ENCODE data around the gene RBM34. TPM values are rescaled to one million over a fixed set of nuclear protein-coding genes. Genes with fewer than 3 reads are reported as not detected.
A peak's percentile ranks its signal among the peaks of the same experiment; 100 is the strongest.

RBM34 gene
- total RNA-seq, 1 experiment from 2014 or later, result 49.8 TPM

DNA sequence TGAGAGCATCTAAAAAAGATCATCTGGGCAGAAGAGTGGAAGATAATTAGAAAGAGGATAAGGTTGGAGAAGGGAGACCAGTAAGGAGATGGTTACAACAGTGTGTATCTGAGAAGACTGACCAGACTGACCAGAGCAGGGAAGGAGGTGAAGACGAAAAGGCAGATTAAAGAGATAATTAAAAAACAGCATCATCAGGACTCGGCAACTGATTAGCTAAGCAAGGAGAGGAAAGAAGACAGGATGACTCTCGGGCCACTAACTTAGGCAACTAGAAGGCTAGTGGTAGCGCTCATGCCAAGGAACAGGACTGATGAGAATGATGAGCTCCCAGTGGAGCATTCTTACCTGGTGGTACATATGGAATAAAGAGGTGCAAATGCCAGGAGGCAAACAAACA lies 3.9 kb downstream of the RBM34 start:
- in situ Hi-C loops (cut with HindIII; ENCODE audit: low sequenced_read_pairs), result no loop called here
- no peak for DNase-seq (ENCODE audit: low spot score)

DNA sequence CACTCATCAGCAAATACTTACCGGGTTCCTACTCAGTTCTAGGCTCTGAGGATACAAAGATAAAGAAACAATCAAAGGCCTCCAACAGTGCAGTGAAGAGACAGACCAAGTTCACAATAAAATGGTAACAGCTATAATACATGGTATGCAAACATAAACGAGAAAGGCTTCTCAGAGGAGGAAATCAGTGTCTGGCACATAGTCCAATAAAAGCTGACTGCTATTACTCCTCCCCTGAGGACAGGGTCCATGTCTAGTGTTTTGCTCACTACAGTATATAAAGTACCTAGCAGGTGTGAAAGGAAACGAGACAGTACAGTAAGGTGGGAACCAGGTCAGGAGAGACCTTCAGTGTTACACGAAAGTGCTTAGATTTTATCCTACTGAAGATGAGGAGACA lies 4.3 kb downstream of the RBM34 start:
- in situ Hi-C loops (cut with HindIII; ENCODE audit: low sequenced_read_pairs), result no loop called here
- no peak for DNase-seq (ENCODE audit: low spot score)

DNA sequence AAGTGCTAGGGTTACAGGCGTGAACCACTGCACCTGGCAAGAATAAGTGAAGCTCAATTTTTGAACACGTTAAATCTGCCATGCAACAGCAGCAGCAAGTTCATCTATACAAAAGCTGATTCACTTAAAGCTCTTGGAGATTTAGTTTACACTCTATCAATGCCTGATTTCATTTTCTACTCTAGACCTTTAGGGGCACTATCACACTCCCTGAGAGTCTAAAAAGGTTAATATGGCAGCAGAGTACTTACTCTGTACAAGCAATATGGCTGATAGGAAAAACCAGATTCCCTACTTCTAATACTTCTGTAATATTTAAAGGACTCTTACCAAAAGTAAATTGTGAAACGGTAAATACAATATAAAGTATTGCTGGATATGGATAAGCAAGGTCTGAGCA lies 4.8 kb downstream of the RBM34 start:
- in situ Hi-C loops (cut with HindIII; ENCODE audit: low sequenced_read_pairs), result no loop called here
- no peak for DNase-seq (ENCODE audit: low spot score)

DNA sequence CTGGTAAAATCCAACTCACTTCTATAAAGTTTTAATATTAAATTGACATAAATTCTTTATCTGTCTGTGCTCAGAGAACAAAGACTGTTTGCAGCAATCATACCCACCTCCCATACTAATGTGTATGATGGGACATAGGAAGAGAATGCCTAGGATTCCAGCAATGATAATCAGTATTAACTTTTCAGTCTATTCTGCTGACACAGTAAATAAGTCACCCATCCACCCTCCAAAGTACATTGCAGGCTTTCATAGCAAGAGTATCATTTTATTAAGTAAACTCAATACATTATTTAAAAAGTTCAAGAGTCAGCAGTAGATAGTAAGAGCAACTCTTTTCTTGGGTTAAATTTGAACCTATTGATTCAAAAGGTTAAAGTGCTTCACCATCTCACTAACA lies 8.8 kb downstream of the RBM34 start:
- DNase-seq (ENCODE audit: low spot score), result no peak
- in situ Hi-C loops (cut with HindIII; ENCODE audit: low sequenced_read_pairs), result no loop called here

DNA sequence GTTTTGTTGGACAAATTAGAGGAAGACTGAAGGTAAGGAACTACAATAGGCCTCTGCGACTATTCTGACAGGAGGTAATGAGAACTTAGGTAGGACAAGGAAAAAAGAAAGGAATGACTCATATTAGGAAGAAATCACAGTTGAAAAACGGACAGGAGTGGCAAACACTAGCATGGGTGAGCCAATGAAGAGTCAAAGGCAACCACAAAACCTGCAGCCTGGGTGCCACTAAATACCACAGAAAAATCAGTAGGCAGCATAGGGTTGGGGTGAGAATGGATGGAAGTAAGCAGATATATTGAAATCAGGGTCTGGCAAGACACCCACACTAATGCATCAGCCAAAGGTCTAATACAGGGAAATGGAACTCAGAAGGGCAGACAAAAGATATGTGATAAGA lies 10.0 kb downstream of the RBM34 start:
- DNase-seq (ENCODE audit: low spot score), result no peak
- in situ Hi-C loops (cut with HindIII; ENCODE audit: low sequenced_read_pairs), result no loop called here

DNA sequence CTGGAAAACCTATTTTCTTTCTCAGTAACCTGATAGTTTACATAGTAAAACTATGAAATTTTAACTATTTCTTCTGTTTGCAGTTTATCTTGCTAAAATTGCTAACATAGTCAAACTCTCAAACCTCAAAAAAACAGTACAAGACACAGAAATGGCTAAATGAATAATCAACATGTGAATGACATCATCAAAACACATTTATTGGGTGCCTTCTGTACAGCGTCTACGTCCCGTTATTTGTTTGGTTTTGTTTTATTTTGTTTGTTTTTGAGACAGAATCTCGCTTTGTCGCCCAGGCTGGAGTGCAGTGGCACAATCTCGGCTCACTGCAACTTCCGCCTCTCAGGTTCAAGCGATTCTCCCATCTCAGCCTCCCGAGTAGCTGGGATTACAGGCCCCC lies 11.2 kb downstream of the RBM34 start:
- DNase-seq (ENCODE audit: low spot score), result no peak
- in situ Hi-C loops (cut with HindIII; ENCODE audit: low sequenced_read_pairs), result no loop called here

DNA sequence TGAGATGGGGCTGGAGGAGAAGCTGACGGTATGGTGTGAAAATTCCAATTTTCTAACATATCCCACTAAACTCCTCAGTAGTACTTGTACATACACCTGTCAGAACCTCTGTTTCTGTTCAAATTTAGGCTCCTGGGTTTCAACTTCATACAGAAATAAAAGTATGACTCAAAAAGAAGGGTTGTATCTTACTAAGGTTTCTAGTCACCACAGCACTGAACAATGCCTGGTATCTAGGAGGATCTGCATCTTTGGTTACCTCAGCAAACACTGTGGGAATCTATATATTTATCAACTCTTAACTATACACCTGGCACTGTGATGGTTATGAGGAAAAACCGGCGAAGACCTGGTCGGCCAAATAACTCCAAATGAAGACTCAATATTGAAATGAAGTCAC lies 13.8 kb downstream of the RBM34 start:
- in situ Hi-C loops (cut with HindIII; ENCODE audit: low sequenced_read_pairs), result no loop called here
- no peak for DNase-seq (ENCODE audit: low spot score)

DNA sequence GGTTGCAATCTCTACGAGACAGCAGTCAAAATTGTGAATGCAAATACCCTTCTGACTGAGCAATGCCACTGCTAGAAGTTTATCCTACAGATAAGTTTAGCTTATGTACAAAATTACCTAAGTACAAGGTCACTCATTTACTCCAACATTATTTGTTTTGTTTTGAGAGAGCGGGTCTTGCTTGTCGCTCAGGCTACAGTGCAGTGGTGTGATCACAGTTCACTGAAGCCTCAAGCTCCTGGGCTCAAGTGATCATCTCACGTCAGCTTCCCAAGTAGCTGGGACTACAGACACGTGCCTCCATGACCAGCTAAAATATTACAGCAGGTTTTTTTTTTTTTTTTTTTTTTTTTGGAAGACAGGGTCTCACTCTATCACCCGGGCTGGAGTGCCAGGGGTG lies 15.4 kb downstream of the RBM34 start:
- in situ Hi-C loops (cut with HindIII; ENCODE audit: low sequenced_read_pairs), result no loop called here
- DNase-seq (ENCODE audit: low spot score), result no peak

DNA sequence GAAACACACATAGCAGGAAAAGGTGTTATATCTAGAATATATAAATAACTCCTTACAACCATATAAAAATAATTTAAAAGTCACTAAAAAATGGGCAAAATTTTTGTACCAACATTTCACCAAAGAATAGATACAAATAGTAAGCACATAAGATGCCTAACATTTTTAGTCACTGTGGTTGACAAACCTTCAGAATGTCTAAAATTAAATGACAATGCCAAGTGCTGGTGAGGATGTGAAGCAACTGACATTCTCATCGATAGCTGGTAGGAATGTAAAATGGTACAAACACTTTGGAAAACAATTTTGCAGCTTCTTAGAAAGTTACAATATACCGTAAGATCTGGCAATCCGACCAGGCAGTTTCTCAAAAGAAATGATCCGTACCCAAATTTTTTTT lies 18.1 kb downstream of the RBM34 start:
- in situ Hi-C loops (cut with HindIII; ENCODE audit: low sequenced_read_pairs), result no loop called here
- no peak for DNase-seq (ENCODE audit: low spot score)

DNA sequence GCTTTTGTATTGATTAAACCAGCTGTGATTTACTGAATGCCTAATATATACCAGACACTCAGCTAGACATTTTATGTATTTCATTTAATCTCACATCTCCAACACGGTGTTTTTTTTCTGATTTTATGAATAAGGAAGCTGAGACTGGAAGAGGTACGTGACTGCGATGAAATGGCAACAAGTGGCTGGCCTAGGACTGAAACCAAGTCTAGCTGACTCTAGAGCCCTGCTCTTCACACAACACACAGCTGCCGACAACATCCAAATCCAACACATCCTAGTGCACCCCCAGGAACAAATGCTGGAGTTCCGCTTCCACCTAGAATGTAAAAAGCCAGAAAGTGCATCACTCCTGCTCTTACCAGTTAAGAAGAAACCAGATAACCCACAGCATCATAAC lies 21.7 kb downstream of the RBM34 start:
- in situ Hi-C loops (cut with HindIII; ENCODE audit: low sequenced_read_pairs), result no loop called here

DNA sequence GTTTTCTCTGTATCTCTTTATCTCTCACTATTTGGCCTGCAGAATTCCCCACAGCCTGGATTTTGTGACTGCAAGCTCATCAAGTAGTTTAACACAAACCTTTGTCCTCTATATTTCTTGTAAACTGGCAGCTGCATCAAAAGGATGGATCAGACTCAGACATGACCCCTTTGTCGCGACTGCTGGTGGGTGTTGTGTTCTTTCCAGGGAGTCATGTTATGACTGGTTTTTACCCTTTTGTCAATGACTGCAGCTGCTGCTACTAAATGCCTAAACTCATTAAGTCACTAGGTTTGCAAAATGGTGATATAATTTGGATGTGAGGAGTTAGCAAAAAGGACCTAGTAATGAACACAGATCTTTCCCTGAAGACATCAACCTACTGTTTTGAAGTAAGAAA lies 22.2 kb downstream of the RBM34 start:
- in situ Hi-C loops (cut with HindIII; ENCODE audit: low sequenced_read_pairs), result no loop called here
- no peak for DNase-seq (ENCODE audit: low spot score)

More for the DNA sequence above, 21.7 kb downstream of the RBM34 start:
- DNase-seq (ENCODE audit: low spot score), result no peak

DNA sequence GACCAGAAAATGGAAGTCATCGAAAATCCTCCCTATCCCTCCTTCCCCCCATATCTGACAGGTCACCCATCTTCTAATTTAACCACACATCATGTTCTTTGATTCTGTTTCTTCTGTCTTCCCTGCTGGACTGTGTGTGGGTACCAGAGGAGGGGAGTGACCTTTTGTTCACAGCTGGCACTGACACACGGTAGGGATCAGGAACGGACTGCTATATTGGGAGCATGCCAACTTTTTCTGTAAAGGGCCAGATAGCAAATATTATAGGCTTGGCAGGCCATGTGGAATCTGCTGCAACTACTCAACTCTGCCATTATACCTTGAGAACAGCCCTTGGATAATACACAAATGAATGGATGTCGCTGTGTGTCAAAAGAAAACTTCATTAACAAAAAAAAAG lies 24.9 kb downstream of the RBM34 start:
- DNase-seq (ENCODE audit: low spot score), result no peak
- in situ Hi-C loops (cut with HindIII; ENCODE audit: low sequenced_read_pairs), result no loop called here

DNA sequence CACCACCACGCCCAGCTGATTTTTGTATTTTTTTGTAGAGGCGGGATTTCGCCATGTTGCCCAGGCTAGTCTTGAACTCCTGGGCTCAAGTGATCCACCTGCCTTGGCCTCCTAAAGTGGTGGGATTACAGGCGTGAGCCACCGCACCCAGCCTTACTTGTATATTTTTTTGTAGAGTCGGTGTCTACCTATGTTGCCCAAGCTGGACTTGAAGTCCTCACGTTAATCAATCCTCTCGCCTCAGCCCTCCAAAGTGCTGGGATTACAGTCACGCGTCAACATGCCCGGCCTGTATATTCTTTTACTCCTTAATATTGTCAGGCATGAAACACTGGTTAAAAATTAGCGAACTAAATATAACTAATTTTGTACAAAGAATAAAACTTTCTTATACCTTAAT lies 26.9 kb downstream of the RBM34 start:
- DNase-seq (ENCODE audit: low spot score), result no peak
- in situ Hi-C loops (cut with HindIII; ENCODE audit: low sequenced_read_pairs), result no loop called here

DNA sequence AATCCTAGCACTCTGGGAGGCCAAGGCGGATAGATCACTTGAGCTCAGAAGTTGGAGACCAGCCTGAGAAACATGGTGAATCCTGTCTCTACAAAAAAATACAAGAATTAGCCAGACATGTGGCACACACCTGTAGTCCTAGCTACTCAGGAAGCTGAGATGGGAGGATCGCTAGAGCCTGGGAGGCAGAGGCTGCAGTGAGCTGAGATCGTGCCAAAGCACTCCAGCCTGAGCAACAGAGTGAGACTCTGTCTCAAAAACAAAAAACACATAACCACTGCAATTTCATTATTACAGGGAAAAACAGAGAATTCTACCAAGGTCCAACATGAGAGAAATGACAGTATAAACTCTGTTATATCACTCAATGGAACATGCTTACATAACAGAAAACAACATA lies 28.0 kb downstream of the RBM34 start:
- in situ Hi-C loops (cut with HindIII; ENCODE audit: low sequenced_read_pairs), result no loop called here
- no peak for DNase-seq (ENCODE audit: low spot score)

DNA sequence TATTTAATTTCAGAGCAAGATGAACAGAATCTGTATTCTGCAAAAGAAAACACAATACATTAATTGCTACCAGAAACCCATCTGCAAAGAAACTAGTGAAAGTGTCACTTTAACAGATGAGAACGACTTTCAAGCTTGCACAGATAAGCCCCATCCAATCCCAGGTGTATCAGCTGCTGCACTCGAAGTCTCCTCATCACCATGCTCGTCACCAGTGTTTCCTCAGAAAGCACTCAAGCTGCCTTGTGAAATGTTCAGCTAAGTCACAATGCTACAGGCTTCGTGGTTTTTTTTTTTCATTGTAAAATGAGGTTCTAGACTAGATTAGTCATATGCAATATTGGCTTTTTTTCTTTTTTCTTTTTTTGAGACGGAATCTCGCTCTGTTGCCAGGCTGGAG lies 29.1 kb downstream of the RBM34 start:
- in situ Hi-C loops (cut with HindIII; ENCODE audit: low sequenced_read_pairs), result no loop called here

DNA sequence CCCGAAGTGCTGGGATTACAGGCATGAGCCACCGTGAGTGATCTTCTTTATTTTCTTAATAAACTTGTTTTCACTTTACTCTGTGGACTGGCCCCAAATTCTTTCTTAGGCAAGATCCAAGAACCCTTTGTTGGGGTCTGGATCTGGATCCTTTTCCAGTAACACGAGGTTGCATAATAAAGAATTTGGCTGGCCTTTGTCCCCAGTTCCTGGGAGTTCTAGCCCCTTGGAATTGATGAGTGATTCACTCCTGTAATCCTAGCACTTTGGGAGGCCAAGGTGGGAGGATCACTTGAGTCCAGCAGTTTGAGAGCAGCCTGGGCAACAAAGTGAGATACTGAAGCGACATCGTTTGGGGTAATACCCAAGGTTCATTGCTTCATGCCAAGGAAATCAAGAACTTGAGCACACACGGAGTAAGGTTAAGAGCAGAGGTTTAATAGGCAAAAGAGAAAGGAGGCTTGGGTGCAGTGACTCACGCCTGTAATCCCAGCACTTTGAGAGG lies 30.2 kb downstream of the RBM34 start:
- no peak for DNase-seq (ENCODE audit: low spot score)
- in situ Hi-C loops (cut with HindIII; ENCODE audit: low sequenced_read_pairs), result no loop called here

More for the DNA sequence above, 29.1 kb downstream of the RBM34 start:
- DNase-seq (ENCODE audit: low spot score), result no peak

DNA sequence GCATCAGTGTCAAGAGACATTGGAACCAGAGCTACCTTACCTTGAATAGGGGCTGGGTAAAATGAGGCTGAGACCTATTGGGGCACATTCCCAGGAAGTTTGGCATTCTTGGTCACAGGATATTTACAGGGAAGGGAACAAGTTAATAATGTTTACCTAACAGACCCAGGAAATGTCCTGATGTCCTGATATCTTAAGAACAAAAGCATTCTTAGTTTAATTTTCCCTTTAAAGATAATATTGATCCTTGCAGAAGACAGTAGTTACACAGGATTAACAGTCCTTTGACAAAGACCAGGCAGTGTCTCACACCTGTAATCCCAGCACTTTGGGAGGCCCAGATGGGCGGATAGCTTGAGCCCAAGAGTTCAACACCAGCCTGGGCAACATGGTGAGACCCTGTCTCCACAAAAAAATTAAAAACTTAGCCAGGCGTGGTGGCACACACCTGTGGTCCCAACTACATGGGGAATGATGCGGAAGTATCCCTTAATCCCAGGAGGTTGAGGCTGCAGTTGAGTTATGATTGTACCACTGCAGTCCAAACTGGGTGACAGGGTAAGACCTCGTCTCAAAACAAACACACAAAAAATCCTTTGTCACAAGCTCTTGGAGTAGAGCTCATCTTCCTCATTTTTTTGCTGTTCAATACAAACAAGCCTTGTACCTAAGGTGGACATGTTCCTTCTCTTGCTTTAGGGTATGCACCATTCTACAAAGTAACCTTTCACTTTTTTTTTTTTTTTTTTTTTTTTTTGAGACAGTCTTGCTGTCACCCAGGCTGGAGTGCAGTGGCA lies 31.1 kb downstream of the RBM34 start:
- in situ Hi-C loops (cut with HindIII; ENCODE audit: low sequenced_read_pairs), result no loop called here
- no peak for DNase-seq (ENCODE audit: low spot score)

DNA sequence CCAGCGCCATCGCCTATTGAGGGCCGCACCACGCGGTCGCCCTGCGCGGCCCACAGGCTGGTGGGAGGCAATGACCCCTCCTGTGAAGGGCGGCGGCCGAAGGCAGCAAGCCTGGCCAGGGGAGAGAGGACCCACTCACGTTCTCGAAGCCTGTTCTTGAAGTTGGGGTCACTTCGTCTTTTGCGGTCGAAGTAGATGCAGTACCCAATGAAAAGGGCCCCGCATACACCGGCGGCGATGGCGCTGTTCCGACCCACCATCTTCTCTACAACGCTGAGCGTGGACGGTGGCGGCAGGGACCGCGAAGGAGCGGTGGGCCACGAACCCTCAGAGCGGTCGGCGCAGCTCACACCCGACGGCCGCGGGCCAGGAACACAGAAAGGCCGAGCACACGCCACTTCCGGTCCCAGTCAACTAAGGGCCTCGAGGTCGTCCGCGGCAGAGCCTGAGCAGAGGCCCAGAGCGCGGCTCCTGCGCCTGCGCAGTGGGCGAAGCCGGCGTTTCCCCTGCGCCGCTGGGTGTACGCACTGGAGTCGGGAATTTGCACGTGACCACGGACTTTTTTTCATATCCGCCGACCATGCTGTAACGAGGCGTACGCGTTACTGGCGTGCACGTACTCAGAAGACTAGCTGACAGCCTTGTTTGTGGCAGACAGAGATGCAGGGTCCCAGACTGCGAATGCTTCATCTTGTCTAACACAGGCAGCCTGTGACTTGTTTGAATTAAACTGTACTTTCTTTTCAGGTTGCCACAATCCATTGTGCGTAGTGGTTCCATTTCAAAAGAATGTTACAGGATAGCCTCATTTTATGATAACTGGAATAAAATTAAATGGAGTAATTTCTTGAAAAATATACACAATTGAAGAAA lies 32.4 kb downstream of the RBM34 start, which contains the start of gene TOMM20:
Gene TOMM20, minus strand, starts transcription at position 382 of the 873 bp plus-strand sequence. Its CDS starts 122 bp downstream, at position 260.
- in situ Hi-C loops (cut with HindIII; ENCODE audit: low sequenced_read_pairs), result no loop called here
- DNase-seq (ENCODE audit: low spot score), result peak; percentile 96

DNA sequence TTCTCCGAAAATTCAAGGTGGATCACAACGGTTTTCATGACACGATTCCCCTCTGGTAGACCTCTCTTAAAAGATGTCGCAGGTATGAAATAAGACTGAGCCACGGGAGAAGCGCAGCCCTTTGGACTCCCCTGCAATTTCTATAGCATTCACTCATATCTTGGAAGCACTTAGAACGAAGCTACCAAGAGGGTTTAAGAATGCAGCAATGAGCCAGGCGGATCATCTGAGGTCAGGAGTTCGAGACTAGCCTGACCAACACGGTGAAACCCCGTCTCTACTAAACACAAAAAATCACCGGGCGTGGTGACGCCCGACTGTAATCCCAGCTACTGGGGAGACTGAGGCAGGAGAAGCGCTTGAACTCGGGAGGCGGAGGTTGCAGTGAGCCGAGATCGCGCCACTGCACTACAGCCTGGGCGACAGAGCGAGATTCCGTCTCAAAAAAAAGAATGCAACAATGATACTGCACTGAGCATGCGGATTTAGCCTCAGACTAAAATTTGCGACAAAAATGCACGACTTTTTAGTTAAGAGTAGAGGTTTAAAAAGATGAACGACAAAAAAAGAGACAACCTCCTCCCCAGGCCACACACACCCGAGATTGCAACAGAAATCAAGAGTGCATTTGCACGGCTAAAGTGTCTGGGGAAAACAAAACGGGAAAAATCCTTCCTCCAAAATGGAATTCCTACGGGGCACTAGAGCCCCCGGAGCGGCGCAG lies 33.2 kb downstream of the RBM34 start:
- no peak for DNase-seq (ENCODE audit: low spot score)
- in situ Hi-C loops (cut with HindIII; ENCODE audit: low sequenced_read_pairs), result no loop called here

DNA sequence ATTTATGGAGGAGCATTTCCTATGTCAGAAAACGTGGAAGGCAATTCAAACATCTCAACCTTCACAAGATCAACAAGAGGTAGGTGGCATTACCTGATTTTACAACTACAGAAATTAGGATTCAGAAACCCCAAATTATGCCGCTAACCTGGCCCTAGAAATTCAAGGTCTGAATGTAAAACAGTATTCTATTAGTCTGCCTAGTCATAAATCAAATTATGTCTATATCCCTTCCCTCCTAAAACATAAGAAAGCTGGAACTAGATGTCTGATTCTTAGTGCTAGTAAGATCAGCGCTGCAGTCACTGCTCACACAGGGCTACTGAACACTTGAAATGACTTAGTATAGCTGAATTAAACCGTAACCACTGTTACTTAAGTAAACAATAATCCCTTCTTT lies 33.8 kb downstream of the RBM34 start:
- in situ Hi-C loops (cut with HindIII; ENCODE audit: low sequenced_read_pairs), result no loop called here
- no peak for DNase-seq (ENCODE audit: low spot score)
